ENCODE data around the gene ABL2.
"Not testable (repeated sequence)": the region's sequence is repeated elsewhere in the genome, so short reads cannot be mapped to it uniquely, and the experiment has no call there.

ABL2 gene

DNA sequence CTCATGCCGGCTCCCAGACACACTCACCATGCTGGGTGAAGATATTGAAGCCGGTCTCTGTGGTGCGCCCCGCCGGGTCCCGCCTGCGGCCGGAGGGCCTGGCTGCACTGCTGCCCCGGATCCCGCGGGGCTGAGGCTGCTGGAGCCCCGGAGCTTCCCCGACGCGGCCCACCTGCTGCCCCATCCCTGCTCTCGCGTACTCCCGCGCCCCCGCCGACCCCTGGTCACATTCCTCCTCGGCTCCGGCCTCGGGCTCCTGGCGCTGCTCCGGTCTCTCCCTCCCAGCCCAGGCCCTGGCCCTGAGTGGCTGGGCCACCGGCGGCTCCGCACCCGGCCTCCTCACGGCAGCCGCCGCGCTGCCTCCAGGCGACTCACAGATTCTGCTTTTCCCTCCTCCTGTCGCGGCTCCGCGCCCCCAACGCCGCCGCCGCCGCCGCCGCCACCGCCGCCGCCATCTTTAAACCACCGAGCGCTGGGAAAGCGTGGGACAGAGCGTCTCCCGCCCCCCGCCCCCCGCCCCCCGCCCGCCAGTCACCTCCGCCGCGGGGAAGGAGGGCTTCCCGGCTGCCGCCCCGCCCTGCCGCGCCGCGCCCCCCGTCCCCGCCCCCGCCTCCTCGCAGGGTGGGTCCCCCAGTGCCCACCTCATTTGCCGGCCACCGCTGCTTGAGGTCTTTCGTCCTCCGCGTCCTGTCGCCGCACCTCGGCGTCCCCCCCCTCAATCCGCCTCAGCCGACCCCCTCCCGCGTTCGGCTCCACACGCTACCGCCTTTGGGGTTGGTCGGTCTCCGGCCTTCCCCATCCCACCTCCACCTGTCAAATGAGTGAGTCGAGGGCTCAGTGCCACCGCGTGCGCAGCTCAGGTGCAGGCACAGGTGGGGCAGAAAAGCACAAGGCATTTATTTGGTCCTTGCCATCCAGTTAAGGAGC is at the start of gene ABL2:
Gene ABL2 (minus strand): TSS at position 464 of the 927 bp plus-strand sequence. CDS start 280 bp downstream, at position 184.
- DNase-seq (ENCODE audit: low read depth in 4 of 4, low spot score in 1 of 4) = peak; percentile 28 to 44 (median 29)

DNA sequence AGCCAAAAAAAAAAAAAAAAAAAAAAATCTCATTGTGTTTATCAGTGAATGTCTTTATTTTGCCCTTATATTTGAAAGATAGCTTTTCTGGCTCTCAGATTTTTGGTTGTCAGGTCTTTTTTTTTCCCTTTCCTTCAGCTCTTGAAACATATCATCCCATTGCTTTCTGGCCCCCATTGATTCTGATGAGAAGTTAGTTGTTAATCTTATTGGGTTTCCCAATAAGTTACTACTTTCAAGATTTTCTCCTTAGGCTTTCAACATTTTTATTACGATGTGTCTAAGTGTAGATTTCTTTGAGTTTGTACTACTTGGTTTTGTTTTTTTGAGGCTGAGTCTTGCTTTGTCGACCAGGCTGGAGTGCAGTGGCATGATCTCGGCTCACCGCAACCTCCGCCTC is 49.4 kb upstream of the ABL2 start:
- no peak for DNase-seq (ENCODE audit: low read depth in 4 of 4, low spot score in 1 of 4)

DNA sequence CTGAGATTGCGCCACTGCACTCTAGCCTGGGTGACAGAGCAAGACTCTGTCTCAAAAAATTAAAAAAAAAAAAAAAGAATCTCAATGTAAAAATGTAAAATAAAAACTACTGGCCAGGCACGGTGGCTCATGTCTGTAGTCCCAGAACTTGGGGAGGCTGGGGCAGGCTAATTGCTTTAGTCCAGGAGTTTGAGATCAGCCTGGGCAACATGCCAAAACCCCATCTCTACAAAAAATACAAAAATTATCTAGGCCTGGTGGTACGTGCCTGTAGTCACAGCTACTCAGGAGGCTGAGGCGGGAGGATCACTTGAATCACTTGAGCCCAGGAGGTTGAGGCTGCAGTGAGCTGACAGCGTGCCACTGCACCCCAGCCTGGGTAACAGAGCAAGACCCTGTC is 44.9 kb upstream of the ABL2 start:
- not testable (repeated sequence) for DNase-seq (ENCODE audit: low read depth in 4 of 4, low spot score in 1 of 4)

DNA sequence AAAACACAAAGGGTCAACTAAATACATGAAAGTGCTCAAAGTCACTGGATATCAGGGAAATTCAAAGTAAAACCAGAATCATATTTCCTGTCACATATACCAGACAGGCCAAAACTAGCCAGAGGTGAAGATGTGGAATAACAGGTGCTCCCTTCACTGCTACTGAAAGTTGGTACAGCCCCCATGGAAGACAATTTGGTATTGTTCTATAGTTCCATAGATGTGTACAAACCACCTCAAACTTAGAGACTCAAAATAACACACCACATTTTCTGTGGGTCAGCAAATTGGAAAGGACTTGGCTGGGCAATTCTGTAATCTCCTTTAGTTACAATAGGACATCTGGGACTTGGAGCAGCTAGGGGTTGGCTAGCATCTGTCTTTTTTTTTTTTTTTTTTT is 39.6 kb upstream of the ABL2 start:
- DNase-seq (ENCODE audit: low read depth in 4 of 4, low spot score in 1 of 4) = no peak

DNA sequence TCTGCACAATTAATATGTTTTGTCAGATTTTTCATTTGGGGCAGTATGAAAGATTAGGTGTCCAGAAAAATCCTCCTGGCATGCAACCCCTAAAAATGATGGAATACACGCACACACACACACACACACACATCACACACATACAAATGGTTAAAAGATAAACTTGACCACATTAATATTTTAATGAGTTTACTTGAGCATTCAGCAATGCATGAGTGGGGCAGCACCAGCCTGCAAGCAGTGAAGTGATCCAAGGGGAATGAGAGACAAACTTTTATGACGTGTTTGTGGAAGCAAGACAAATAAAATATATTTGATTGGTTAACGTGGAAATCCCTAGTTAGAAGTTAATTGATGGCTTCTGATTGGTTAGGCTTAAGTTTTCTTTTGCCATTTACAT is 35.0 kb upstream of the ABL2 start:
- DNase-seq (ENCODE audit: low read depth in 4 of 4, low spot score in 1 of 4) = no peak

DNA sequence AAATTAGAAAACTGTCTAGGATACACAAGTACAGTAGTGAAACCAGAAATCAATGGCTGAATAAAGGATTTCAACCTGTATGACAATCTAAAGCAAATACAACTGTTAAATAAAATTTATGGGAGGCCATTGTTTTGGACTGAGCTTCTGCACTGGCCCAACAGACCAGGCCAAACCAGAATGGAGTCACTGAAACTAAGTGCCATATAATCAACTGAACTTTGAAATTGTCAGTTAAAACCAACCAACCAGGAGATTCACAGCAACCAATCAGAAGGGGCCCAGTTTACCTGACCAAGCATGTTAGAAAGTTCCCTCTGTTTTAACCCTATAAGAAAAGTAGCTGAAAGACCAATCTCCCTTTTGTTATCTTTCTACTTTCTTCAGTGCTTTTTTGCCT is 33.6 kb upstream of the ABL2 start:
- DNase-seq (ENCODE audit: low read depth in 4 of 4, low spot score in 1 of 4) = no peak

DNA sequence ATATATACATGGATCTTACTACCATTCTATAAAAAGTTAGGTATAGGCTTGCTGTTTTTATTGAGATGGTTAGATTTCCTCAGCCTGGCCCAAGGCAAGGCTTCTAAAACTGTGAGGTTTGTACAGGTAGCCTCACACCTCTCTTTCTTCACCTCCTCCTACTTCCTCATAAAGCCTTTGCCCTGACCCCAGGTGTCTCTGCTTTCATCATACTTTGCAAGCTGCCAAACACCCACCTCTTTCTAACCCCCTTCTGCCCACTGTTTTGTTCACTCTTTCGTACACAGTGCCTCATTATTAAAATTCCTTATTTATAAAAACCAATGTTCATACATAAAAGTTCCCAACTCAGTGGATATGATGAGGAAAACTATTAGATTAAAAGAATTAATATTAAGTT is 32.7 kb upstream of the ABL2 start:
- DNase-seq (ENCODE audit: low read depth in 4 of 4, low spot score in 1 of 4) = no peak

DNA sequence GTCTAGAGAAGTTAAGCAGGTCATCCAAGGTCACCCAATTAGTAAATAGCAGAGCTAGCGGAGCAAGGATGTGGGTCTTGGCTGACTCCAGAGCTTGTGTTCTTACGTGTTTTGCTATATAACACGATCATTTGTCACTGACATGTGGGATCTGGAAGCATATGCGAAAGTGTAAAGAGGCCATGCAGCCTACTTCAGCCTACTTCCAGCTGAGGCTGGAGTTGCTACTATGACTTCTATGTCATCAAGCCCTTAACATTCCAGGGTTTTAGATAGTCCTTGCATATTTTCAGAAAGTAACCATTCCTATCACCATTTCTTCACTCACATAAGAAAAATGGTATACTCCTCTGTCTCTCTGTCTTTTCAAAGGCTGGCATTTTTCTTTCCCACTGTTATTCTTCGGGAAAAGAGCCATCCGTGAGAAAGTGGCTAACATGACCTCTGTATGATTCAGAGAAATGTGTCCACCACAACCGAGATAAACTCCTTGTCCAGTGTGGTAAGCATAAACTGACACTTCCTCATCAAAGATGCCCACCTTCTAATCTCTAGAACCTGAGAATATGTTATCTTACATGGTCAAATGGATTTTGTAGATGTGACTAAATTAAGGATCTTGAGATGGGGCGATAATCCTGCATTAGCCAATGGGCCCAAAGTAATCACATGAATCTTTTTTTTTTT is 24.0 kb upstream of the ABL2 start:
- DNase-seq (ENCODE audit: low read depth in 4 of 4, low spot score in 1 of 4) = no peak

DNA sequence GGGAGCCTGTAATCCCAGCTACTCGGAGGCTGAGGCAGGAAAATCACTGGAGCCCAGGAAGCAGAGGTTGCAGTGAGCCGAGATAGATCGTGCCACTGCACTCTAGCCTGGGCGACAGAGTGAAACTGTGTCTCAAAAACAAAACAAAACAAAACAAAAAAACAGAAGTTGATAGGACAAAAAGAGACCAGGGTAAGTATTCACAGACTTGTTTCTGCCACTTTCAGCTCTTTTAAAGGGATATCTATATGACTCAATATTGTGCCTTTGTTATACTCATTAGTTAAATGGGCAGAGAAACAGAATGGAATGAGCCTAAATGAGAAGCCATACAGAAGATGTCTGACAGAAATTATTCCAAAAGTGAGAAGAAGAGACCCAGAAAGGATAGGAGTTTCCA is 23.1 kb upstream of the ABL2 start:
- DNase-seq (ENCODE audit: low read depth in 4 of 4, low spot score in 1 of 4) = no peak

DNA sequence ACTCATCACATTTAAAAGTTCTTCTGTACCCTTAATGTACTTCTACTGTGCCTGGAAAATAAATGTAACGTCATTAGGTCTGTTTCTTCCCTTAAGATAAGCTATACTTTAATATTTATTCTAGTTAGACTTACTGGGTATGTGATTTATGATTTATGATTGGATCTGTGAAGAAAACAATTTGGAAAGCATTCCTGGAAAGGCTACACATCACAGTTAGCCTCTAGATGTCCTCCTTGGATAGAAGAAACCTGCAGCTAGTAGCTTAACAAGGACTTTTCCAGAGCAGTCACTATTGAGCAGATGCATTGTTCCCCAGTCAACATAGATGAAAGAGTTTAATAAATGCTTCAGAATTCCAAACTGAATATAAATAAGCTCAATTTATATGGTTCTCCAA is 22.2 kb upstream of the ABL2 start:
- DNase-seq (ENCODE audit: low read depth in 4 of 4, low spot score in 1 of 4) = no peak

DNA sequence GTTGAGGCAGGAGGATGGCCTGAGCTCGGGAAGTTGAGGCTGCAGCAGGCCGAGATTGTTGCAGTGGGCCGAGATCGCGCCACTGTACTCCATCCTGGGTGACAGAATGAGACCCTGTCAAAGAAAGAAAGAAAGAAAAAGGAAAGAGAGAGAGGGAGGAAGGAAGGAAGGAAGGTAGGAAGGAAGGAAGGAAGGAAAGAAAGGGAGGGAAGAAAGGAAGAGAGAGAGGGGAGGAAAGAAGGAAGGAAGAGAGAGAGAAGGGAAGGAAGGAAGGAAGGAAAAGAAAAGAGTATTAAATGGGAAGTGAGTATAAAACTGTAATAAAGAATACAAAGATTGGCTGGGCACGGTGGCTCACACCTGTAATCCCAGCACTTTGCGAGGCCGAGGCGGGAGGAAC is 18.4 kb upstream of the ABL2 start:
- DNase-seq (ENCODE audit: low read depth in 4 of 4, low spot score in 1 of 4) = no peak

DNA sequence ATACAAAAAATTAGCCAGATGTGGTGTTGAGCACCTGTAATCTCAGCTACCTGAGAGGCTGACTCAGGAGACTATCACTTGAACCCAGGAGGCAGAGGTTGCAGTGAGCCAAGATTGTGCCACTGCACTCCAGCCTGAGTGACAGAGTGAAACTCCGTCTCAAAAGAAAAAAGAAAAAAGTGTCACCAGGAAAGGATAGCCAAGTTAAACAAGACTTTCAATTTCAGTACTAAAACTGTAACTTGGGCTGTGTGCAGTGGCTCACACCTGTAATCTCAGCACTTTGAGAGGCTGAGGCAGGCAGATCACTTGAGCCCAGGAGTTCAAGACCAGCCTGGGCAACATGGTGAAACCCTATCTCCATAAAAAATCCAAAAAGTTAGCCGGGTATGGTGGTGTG is 15.9 kb upstream of the ABL2 start:
- not testable (repeated sequence) for DNase-seq (ENCODE audit: low read depth in 4 of 4, low spot score in 1 of 4)

DNA sequence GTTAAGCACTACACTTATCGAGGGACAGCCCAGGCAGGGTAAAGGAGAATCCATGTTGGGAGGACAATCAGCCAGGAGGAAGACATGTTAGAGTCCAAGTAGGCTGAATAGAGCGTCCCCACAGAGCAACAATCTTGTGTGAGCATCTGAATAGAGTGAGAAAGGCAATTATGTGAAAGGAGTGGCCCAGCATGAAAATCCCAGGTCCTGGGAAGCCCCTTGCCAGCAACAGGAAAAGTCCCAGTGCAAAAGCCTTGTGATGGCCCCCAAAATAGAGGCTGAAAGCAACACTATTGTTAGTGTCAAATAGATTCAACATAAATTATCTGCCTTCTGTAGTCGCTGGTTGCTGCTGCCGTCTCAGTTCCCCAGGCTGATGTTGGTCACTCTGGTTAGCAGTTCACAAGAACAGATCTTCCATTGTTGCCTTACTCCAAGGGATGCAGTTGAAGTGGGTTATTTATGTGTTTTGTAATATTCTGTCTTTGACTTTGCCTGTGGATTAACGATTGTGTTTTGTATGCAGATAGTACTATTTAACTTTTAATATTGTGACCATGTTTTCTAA is 12.1 kb upstream of the ABL2 start:
- DNase-seq (ENCODE audit: low read depth in 4 of 4, low spot score in 1 of 4) = no peak

DNA sequence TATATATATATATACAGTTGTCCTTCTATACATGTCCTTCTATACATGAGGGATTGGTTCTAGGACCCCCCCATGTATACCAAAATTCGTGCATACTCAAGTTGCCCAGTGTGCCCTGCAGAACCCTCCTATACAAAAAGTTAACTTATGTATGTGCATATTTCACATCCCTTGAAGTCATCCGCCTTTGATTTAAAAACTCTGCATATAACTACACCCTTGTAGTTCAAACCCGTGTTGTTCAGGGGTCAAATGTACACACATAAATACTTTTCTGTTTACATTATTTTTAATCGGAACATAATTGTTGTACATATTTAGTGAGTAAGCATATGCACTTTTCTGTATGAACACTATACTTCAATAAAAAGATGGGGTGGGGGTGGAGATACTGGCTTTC is 7.7 kb upstream of the ABL2 start:
- no peak for DNase-seq (ENCODE audit: low read depth in 4 of 4, low spot score in 1 of 4)

DNA sequence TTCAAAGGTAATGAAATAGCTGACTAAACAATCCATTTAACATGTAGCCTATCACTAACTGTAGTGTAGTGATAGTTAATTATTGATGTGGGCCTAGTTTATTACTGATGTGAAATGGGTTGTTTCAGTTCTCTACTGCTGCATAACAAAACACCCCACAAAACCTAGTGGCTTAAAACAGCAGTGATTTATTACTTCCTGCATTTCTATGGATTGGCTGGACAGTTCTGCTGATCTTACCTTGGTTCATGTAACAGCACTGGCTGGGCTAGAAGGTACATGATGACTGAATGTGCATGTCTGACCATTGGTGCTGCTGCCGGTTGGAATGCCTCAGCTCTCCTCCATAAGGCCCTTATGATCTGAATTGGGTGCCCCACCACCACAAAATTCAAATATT is 5.4 kb upstream of the ABL2 start:
- no peak for DNase-seq (ENCODE audit: low read depth in 4 of 4, low spot score in 1 of 4)

DNA sequence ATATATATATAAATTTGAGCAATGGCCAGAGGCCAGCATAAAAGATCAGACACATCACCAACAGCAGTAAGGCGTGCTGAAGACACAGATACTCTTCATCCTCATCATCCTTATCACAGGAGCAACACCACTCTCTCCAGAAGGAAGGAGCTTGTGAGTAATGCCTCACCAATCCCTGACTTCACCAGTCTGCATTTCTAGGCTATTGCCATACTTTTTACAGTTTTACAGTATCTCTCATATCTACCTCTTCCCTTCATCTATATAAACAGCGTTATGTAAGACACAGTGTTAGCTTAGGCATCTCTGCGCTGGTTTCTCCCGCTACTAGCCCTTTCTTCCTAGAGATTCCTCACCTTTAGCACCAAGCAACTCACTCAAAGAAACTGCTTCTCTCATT is 2.4 kb upstream of the ABL2 start:
- DNase-seq (ENCODE audit: low read depth in 4 of 4, low spot score in 1 of 4) = no peak

DNA sequence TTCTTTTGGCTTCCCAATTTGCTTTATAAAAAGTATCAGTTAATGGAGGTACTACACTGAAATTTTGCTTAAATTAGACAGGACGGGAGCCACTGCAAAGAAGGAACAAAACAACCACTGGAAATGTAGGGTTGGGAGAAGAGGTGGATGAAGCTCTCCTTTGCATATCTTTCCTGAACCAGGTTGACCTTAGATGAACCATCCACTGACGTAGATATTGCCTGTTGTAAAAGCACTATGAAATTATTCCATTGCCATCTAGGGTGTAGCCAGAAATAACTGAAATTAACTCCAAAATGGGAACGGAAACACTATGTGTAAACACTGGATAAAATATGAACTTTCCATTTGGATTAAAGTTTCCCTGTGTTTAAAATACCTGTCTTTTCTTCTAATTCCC is 1.2 kb upstream of the ABL2 start:
- DNase-seq (ENCODE audit: low read depth in 4 of 4, low spot score in 1 of 4) = no peak

DNA sequence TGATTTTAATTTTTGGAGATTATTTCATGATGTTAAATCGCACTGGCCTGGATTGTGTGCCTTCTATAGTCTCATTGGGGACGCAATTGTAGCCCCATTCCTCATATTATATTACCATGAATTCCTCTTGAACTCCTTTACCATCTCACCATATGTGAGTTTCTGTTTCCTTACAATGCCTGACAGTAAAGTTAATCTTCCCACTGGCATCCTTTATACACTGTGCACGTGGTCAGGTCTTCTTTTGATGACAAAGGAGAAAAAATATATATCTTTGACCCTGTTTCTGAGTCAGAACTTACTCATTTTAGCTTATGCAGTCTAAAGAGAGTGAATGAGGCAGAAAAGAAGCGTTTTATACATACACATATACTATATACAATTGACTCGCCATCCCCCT is 774 bp upstream of the ABL2 start:
- DNase-seq (ENCODE audit: low read depth in 4 of 4, low spot score in 1 of 4) = no peak

DNA sequence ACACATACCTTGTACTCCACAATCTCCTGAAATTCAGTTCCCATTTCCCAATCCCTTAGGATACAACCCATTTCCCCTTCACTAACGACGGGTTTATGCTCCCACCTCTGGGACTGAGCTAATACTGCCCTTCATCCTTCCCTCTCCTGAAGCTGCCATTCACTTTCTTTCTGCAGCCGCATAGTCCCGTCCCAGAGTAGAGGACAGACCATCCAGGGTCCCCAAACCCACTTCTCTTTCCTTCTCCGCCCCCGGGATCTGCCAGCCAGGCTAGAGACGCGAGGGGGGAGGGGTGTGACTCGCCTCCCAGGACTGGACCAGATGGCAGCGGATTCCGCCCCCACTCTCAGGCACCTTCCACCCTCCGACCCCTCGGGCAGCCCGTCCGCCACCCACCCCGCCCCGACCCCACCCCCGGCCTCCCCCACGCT is 679 bp downstream of the ABL2 start:
- peak; percentile 3 to 20 (median 10) for DNase-seq (ENCODE audit: low read depth in 4 of 4, low spot score in 1 of 4)

DNA sequence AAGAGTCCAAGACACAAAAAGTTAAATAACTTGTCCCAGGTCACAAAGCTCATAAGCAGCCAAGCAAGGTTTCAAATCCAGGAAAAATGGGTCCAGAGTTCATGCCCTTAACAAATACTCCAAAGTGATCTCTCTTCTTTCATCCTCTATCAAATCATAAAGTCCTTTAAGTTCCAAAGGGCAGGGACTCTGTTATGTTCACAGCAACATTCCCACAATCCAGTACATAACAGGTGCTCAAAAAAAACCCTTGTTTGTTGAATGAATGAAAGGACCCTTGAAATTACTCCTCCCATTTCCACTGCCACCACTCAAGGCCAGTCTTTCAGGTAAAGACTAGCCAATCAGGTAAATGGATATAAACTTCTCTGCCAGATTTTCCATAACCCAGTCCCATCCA is 2.7 kb downstream of the ABL2 start:
- DNase-seq (ENCODE audit: low read depth in 4 of 4, low spot score in 1 of 4) = no peak

DNA sequence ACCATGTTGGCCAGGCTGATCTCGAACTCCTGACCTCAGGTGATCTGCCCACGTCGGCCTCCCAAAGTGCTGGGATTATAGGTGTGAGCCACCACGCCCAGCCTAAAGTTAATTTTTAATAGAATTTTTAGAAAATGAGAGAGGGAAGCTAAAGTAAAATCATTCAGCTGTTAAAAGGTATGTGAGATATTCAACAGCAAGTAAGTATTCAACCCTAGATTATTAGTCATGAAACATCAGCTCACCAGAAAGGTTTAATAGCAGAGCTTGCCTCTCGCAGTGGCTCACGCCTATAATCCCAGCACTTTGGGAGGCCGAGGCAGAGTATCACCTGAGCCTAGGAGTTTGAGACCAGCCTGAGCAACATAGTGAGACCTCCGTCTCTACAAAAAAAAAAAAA is 5.0 kb downstream of the ABL2 start:
- DNase-seq (ENCODE audit: low read depth in 4 of 4, low spot score in 1 of 4) = not testable (repeated sequence)

DNA sequence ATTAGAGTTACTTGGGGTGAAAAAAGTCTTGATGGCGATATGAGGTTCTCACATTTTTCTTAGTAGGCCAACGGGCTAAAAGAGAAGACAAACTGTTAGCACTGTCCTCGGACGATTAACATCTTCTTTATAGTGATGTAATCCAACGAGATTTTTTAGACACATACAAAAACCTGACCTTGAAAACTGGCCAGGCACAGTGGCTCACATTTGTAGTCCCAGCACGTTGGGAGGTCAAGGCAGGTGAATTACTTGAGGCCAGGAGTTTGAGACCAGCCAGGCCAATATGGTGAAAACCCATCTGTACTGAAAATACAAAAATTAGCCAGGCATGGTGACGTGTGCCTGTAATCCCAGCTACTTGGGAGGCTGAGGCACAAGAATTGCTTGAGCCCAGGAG is 8.4 kb downstream of the ABL2 start:
- DNase-seq (ENCODE audit: low read depth in 4 of 4, low spot score in 1 of 4) = not testable (repeated sequence)

Data from stimulated activated CD4-positive, alpha-beta T cell treated with anti-CD3 and anti-CD28 coated beads, Interleukin-1b, Interleukin-23, amount 100 ng/mL, for 24 hours (primary cell).